GM21515 (cell line): ENCODE data around the gene HNRNPDL.
"Not testable (repeated sequence)": the region's sequence is repeated elsewhere in the genome, so short reads cannot be mapped to it uniquely, and the experiment has no call there.

Source experiments
- ATAC-seq: cut with Tn5 transposase; IDR thresholded peaks from one replicate; pipeline ENCODE4 v1.9.1; 2021; ENCODE audit not compliant: unreplicated experiment

Gene HNRNPDL

GRCh38 chr4:82430193-82430963 lies at the start of gene HNRNPDL, which contains the start of gene ENOPH1:
Gene HNRNPDL (minus strand): TSS chr4:82430462. CDS start chr4:82429690, 772 bp downstream.
Gene ENOPH1 (plus strand): TSS chr4:82430590. CDS start chr4:82430830, 240 bp downstream.
- peak; percentile 71 for ATAC-seq

DNA sequence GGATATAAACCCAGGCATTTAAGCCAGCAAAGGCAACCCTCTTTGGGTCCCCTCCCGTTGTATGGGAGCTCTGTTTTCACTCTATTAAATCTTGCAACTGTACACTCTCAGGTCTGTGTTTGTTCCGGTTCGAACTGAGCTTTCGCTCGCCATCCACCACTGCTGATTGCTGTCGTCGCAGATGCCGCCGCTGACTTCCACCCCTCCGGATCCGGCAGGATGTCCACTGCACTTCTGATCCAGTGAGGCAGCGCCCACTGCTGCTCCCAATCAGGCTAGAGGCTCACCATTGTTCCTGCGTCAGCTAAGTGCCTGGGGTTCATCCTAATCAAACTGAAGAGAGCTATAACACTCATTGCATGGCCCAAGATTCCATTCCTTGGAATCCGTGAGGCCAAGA lies 49.3 kb upstream of the HNRNPDL start:
- no peak for ATAC-seq

- not testable (repeated sequence) for ATAC-seq
These were observed 47.2 kb upstream of the HNRNPDL start for GRCh38 chr4:82477469-82477868.

DNA sequence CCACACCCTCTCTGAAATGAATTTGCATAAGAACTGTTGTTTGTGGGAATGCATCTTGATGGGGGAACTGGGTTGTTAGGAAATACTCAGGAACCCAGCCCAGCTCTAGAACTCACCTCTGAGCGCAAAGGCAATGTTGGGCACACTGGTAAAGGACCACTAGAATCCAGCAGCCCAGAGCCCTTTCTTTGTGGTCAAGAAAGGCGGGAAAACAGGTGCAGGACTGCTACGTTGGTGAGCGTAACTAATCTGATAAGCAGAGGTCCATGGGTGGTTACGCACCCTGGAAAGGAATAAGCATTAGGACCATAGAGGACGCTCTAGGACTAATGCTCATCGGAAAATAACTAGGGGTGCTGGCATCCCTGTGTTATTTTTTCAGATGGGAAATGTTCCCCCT lies 45.7 kb upstream of the HNRNPDL start:
- not testable (repeated sequence) for ATAC-seq

DNA sequence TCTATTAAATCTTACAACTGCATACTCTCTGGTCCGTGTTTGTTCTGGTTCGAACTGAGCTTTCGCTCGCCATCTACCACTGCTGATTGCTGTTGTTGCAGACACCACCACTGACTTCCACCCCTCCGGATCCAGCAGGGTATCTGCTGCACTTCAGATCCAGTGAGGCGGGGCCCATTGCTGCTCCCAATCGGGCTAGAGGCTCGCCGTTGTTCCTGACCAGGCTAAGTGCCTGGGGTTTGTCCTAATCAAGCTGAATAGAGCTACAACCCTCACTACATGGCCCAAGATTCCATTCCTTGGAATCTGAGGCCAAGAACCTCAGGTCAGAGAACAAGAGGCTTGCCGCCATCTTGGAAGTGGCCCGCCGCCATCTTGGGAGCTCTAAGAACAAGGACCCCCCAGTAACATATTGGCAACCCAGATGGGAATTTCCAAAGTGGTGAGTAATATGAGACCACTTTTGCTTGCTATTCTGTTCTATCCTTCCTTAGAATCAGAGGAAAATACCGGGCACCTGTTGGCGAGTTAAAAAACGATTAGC lies 43.4 kb upstream of the HNRNPDL start:
- ATAC-seq = no peak

GRCh38 chr4:82473080-82473479 lies 42.8 kb upstream of the HNRNPDL start:
- not testable (repeated sequence) for ATAC-seq

- no peak for ATAC-seq
These were observed 39.6 kb upstream of the HNRNPDL start for GRCh38 chr4:82469791-82470345.

GRCh38 chr4:82467471-82467870 lies 37.2 kb upstream of the HNRNPDL start:
- ATAC-seq = no peak

DNA sequence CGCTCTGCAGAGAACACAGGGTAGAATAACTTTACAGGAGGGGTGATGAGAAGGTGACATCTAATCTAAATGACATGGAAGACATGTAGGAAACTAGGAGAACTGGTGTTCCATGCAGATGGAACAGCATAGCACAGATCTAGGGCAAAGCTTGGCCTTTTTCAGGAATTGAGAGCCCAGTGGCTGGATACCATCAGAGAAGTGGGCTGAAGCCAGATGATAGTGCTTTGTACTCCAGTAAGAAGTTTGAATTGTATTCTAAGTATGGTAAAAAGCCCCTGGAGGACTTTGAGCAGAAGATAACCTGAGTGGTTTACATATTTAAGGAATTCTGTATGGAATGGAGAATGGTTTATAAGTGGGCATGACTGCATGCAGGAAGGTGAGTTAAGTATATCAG lies 33.0 kb upstream of the HNRNPDL start:
- ATAC-seq = no peak

- peak; percentile 70 for ATAC-seq
These were observed 32.2 kb upstream of the HNRNPDL start for GRCh38 chr4:82462415-82462831.

GRCh38 chr4:82461710-82462109 lies 31.4 kb upstream of the HNRNPDL start:
- no peak for ATAC-seq

GRCh38 chr4:82458729-82459128 lies 28.5 kb upstream of the HNRNPDL start:
- no peak for ATAC-seq

DNA sequence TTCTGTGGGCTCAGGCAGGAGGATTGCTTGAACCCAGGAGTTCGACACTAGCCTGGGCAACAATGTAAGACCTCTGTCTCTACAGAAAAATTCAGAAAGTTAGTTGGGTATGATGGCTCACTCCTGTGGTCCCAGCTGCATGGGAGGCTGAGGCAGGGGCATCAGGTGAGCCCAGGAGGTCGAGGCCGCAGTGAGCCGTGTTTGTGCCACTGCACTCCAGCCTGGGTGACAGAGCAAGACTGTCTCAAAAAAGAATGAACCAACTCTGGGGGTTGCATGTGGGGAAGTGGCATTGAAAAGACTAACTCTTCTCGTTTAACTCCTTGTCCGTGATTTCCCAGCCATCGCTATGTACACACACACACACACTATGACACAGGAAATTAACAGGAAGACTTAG lies 27.0 kb upstream of the HNRNPDL start:
- ATAC-seq = no peak

DNA sequence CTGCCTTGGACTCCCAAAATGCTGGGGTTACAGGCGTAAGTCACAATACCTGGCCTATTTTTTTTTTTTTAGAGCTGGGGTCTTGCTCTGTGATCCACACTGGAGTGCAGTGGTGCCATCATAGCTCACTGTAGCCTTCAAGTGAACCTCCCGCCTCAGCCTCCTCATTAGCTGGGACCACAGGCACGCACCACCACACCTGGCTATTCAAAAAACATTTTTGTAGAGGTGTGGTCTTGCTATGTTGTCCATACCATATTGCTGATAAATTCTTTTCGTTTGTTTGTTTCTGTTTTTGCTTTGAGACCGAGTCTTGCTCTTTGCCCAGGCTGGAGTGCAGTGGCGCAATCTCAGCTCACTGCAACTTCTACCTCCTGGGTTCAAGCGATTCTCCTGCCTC lies 21.8 kb upstream of the HNRNPDL start:
- no peak for ATAC-seq

DNA sequence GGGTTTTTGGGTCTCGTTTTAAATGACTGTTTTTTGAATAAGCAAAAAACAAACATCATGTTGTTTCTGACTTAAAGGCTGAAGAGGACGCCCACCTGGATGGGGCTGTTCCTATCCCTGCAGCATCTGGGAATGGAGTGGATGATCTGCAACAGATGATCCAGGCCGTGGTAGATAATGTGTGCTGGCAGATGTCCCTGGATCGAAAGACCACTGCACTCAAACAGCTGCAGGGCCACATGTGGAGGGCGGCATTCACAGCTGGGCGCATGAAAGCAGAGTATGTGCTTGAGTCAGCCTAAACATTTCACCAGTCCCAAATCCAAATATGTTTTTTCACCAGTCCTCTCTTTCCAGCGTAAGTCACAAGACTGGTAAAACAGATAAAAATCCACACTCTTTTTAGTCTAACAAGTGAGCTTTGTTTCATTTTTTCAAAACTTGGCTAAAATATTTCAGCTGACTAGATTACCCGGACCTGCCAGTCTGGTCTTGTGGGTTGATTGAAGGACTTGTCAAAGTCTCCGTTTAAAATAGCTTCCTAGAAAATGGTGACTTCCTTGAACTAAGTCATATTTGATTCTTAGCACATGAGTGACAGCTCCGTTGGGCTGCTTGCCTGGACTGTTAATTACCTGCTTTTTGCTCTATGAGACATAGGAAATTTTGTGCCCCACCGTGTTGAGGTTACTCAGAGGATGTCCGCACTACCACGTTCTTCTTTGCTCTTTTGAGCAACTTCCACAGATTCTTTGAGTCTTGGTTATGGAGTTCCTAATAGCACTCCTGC lies 20.9 kb upstream of the HNRNPDL start:
- ATAC-seq = no peak

DNA sequence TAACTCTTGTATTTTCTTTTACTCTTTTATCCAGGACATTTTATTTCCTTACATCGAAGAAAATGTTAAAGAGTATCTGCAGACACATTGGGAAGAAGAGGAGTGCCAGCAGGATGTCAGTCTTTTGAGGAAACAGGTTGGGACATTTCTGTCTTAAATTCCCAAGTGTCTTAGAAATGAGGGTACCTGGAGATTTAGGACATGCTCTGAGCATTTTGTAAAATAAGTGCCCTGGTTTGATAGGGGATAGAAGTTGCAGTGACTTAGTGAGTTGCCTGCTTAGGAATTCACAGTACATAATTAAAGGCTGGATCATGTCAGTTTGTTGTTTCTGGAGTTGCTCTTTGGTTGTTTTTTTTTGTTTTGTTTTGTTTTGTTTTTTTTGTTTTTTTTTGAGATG lies 17.6 kb upstream of the HNRNPDL start:
- no peak for ATAC-seq

- no peak for ATAC-seq
These were observed 8.8 kb upstream of the HNRNPDL start for GRCh38 chr4:82439088-82439487.

- ATAC-seq = no peak
These were observed 7.2 kb upstream of the HNRNPDL start for GRCh38 chr4:82437285-82438005.

GRCh38 chr4:82436780-82437179 lies 6.5 kb upstream of the HNRNPDL start:
- no peak for ATAC-seq

GRCh38 chr4:82436130-82436529 lies 5.9 kb upstream of the HNRNPDL start:
- ATAC-seq = no peak

- ATAC-seq = no peak
These were observed 4.7 kb upstream of the HNRNPDL start for GRCh38 chr4:82434949-82435348.
